Fibroblast of skin of back (primary cell): ENCODE measurements around the gene SLC25A29. TPM values are rescaled to one million over a fixed set of nuclear protein-coding genes. Genes with fewer than 3 reads are reported as not detected.
"Not testable (repeated sequence)": the region's sequence is repeated elsewhere in the genome, so short reads cannot be mapped to it uniquely, and the experiment has no call there.

Source experiments
- DNase-seq: peaks from one replicate; pipeline ENCODE4 v3.0.0-alpha.2; 2013
- polyA plus RNA-seq, 2 experiments: library from polyadenylated mRNA; unstranded; fragments of 120-200 nt; gene quantifications; one replicate each; pipeline ENCODE4 v1.2.1, GENCODE V29; 2013; ENCODE audit not compliant: insufficient read length in 2 of 2

Gene SLC25A29
- 21.0 TPM for polyA plus RNA-seq (2013, experiment 1 of 2; ENCODE audit: insufficient read length)
- 16.6 TPM for polyA plus RNA-seq (2013, experiment 2 of 2; ENCODE audit: insufficient read length)

GRCh38 chr14:100306101-100306997 lies at the start of gene SLC25A29:
Gene SLC25A29 (minus strand): TSS chr14:100306444. CDS start chr14:100306232, 212 bp downstream.
- DNase-seq: peak; percentile 92

DNA sequence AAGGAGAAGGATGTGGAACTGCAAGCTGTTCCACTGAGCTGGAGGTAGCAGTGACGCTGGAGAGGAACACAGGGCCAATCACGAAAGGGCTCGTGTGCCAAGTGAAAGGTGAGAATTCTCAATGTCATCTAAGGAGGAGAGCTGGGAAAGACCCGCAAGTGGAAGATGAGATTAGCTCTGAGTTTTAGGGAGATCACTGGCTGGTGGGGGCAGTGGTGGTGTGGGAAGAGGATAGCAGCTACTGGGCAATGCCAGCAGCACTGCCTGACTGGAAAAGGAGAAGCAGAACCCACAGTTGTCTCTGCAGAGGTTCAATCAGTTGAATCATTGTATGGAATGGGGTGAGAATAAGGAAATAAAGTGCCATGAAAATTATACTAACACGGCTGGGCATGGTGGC lies 44.7 kb upstream of the SLC25A29 start:
- no peak for DNase-seq

DNA sequence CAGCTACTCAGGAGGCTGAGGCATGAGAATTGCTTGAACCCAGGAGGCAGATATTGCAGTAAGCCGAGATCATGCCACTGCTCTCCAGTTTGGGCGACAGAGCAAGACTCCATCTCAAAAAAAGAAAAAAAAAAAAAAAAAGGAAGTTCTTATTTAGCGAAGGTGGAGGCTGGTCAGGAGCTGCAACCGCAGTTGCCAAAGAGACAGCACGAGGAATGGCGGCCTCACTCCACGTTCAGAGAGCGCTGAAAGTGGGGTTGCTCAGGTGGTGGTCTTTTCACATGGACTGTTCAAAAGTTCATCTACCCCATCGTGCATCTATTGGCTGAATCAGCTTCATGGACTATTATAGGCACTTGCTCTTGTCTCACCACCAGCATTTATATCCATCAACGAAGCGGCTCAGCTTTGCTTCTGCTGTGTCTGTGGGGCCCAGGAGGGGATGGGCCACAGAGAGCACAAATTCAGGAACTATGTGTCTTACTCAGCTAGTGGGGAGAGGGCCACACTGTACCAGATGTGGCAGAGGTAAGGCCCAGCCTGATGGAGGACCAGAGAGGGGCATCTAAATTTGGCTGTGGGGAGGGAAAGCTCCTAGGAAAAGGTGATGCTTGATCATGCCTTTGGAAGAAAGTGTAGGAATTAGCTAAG lies 44.2 kb upstream of the SLC25A29 start:
- no peak for DNase-seq

DNA sequence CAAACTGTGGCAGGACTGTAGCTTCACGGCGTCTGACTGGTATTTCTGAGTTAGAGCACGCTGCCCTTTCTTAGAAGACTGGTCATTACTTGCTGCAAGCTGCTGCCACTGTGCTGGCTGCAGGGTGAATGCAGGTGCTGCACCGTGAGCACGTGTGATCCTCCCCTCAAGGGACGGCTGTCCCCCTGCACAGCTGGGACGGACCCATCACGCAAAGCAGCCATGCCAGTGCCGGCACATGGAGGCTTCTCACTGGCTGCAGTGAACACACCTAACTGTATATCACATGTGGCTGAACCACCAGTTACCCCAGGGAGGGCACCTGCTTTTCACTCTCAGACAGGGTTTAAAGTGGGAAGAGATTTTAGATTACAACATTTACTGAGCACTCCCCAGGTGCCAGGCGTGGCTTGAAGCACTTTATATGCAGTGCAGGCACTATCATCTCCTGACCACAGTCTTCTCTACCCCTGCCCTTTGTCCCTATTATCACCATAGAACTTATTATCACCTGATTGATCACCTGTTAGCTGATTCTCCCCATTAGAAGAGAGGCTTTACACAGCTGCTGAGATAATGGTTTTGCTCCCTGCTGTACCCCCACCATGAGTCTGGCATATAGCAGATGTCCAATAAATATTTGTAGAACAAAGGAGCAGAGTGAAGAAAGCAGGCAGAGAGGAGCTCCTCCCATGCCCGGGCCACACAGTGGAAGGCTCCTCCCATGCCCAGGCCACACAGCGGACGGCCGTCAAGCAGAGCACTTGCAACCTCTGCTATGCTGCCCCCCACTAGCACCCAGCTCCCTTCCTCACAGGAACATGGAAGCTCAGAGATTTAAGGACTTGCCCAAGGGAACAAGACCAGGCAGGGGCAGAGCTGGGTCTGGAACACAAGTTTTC lies 42.8 kb upstream of the SLC25A29 start:
- DNase-seq: no peak

- DNase-seq: no peak
These were observed 42.0 kb upstream of the SLC25A29 start for GRCh38 chr14:100348253-100348729.

GRCh38 chr14:100346306-100347091 lies 40.3 kb upstream of the SLC25A29 start:
- DNase-seq: no peak

- no peak for DNase-seq
These were observed 39.5 kb upstream of the SLC25A29 start for GRCh38 chr14:100345711-100346110.

GRCh38 chr14:100344657-100345056 lies 38.4 kb upstream of the SLC25A29 start:
- DNase-seq: not testable (repeated sequence)

DNA sequence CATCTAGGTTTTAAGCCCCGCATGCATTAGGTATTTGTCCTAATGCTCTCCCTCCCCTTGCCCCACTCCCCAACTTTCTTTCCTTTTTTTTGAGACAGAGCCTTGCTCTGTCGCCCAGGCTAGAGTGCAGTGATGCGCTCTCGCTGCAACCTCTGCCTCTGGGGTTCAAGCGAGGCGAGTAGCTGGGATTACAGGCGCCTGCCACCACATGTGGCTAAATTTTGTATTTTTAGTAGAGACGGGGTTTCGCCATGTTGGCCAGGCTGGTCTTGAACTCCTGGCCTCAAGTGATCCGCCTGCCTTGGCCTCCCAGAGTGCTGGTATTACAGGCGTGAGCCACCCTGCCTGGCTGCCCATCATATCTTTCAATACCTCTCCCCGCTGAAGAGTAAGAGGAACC lies 36.6 kb upstream of the SLC25A29 start:
- DNase-seq: not testable (repeated sequence)

- DNase-seq: no peak
These were observed 36.0 kb upstream of the SLC25A29 start for GRCh38 chr14:100342195-100342594.

DNA sequence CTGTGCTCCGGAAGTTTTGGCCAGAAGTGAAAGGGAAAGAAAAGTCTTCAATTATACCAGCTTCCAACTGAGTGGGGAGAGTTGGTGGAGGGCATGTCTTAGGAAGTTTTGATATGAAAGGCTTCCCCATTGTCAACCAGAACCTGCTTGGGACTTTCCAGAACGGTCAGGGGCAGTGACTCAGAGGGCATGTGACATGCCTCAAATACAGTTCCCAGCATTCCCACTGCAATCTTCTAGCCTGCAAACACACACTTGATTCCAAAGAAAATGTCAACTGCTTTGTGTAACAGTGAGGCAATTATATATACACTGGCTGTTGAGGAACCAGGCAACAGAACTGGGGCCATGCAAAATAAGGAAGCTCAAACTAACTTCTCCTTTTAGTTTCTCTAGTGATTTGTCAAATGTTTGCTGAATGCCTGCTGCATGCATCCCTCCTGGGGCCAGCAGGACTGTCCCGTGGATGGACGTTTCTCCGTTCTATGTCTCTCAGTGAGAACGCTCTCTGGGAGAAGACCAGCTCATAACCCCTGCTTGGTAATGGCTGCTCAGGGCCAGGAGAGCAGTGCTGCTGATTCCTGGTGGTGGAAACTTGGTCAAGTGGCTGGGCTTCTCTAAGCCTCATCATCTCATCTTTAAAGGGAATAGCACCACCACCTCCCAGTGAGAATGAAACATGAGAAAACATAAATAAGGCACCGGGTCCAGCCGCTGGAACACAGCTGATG lies 35.2 kb upstream of the SLC25A29 start:
- DNase-seq: peak; percentile 66

DNA sequence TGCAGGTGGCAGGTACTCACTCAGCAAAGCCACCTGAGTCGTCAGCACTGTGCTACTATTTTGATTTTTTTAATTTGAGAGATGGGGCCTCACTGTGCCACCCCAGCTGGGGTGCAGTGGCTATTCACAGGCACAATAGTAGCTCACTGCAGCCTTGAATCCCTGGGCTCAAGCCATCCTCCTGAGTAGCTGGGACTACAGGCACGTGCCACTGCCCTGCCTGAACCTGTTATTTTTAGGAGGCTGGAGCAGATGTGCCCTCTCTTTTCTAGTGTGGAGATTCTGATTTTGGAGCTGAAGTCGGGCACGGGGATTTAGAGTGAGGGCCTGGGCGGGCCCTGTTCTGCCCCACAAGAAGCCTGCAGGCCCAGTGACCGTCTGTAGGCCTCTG lies 34.2 kb upstream of the SLC25A29 start:
- DNase-seq: no peak

- no peak for DNase-seq
These were observed 33.6 kb upstream of the SLC25A29 start for GRCh38 chr14:100339766-100340422.

DNA sequence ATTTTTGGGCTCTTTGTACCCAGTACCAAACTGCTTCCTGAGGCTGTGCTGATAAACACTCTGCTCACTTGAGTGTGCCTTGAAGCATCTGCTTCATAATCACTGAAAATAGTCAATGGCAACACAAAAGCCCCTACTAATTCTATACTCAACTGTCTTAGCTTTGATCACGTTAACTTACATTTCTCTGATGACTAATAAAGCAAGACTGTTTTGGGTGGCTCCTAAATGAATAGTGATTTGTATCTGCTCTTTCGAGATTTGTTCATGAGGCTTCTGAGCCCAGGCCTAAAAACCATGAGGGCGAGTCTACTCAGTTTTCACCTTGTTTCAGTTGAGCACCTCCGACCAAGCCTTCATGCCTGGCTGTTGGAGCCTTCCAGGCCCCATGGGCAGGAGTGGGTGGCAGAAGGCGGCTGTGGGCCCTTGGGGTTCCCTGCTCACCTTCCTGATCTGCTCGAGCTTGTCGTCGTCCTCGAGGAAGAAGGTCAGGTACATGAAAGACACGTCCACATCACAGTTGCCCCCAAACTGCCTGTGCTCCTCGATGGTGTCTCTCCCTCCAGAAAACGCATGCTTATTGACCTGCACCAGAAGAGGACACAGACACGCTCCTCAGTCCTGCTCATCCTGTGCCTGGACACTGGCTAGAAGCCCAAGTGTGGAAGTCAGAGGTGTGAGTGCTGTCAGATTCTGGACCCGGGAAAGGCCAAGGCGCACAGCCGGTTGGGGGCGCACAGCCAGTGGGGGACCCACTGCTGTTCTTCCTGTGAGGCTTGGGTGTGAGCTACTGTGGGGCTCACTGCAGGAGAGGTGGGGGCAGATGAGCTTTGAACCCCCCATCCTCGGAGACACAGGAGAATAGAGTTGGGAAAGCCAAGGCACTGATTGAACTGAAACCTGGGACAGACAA lies 30.6 kb upstream of the SLC25A29 start:
- DNase-seq: no peak

DNA sequence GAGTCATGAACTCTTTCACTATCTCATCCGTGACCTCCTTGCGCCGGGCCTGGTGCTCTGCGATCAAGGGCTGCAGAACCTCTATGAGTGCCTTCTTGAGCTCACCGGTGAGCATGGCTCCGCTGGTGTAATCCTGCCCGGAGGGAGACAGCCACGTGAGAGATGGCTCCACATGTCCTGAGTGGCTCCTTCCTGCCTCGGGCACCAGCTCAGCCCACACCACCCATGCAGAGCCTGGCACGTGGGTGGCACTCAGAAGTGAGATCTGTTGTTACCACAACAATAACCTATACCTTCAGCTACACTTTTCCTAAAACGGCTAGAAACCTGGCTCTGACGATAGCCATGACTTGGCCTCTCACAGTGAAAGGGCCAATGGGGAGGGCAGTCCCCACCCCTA lies 28.7 kb upstream of the SLC25A29 start:
- no peak for DNase-seq

- no peak for DNase-seq
These were observed 27.6 kb upstream of the SLC25A29 start for GRCh38 chr14:100333827-100334226.

GRCh38 chr14:100333311-100333710 lies 27.1 kb upstream of the SLC25A29 start:
- DNase-seq: no peak

DNA sequence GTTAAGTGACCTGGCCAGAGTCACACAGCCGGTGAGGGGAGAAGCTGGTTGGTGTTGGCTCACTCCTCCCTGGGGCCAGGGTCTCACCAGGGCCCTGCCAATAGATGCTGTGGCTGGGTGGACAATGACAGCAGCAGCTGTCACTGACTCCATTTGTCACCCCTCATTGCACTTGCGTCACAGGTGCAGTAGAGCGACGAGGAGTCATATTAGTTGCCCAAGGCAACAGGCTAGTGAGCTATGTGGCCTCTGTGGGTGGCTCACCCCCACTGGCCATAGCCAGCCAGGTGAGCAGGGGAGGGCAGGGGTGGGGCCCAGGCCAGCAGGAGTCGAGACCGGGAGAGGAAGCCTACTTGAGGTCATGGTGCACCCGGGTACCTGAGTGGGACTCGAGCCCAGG lies 26.6 kb upstream of the SLC25A29 start:
- no peak for DNase-seq

DNA sequence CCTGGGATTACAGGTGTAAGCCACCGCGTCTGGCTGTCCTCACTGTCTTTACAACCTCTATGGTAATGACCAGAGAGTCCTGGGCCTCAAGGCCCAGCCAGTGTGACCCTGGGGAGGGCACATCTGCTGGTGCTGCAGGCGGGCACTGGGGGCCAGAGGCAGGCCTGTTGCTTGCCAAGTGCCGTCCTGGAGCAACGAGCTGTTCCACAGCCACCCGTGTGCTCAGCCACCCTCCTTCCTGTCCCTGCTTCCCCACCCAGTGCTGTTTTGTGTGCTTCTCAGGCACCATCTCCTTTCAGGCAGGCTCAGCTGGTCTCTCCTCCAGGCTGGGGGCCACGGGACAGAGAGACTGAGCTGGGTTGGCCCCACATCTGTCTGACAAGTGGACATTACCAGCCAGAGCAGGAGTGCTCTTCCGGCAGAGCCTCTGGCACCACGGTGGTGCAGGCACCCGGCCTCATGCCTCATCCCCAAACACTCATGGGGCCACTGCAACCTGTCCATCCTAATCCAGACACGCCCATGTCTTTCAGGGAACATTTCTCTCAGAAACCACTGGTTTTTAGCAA lies 25.9 kb upstream of the SLC25A29 start:
- DNase-seq: no peak
